Measurements from ENCODE around the gene MRAS. TPM values are rescaled to one million over a fixed set of nuclear protein-coding genes. Genes with fewer than 3 reads are reported as not detected.

Gene MRAS
- total and polyA plus RNA-seq, 2 of the 8 experiments (the other 6 are each of a cell fraction or from before 2014, with no cell fraction given): 10.6 to 16.2 TPM

DNA sequence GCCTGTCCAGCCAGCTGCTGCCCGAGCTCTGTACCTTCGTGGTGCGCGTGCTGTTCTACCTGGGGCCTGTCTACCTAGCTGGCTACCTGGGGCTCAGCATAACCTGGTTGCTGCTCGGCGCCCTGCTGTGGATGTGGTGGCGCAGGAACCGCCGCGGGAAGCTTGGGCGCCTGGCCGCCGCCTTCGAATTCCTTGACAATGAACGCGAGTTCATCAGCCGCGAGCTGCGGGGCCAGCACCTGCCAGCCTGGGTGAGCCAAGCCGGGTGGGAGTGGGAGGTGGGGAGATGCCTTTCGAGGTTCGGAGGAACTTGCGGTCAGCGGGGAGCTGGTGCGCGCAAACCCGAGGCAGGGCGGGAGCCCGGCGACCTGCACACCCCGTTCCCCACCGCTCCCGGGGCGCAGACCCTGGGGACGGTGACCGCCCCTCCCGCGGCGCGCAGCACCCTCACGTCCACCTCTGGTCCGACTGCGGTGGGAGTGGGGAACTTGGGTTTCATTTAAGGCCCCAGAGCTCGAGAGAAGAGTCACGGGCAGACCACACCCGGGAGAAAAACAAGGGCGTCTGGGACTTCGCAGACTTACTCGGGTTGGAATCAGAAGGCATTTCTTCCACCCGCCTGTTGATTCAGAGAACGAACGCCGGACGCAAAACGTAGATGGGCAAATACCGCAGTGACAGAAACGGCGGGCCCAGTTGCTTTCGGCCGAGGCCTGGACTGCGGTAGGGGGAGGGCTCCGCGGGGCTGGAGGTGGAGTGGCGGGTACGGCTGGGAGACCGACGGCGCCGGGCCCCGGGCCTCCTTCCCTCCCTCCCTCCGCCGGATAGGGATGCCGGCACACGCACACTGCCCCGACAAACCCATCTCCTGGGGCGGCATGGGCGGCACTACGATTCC, 86.7 kb downstream of the MRAS start (continued):
- TF ChIP-seq PHF8 (conservative IDR thresholded peaks at IDR 0.05; ENCODE audit: low read depth, low read length) (0 out of 2 replicates have a peak, but pooled peaks have one; percentile 6), TAF7 (optimal IDR thresholded peaks at IDR 0.05; ENCODE audit: borderline replicate concordance, low read depth, low read length) (no peak), KDM4A (IDR thresholded peaks at IDR 0.05; ENCODE audit: low read depth, low read length, severe bottlenecking) (peak; percentile 100), RAD21 (IDR thresholded peaks at IDR 0.05 in 1 of 2, conservative IDR thresholded peaks at IDR 0.05 in 1 of 2; ENCODE audit: low read depth in 2 of 2, low read length in 2 of 2) (no peak), SUZ12 (IDR thresholded peaks at IDR 0.05; ENCODE audit: low read length) (peak; percentile 87), SP4 (IDR thresholded peaks at IDR 0.05; ENCODE audit: low read length) (no peak), CREB1 (IDR thresholded peaks at IDR 0.05) (no peak), BACH1 (IDR thresholded peaks at IDR 0.05; ENCODE audit: low read length) (no peak), JUND (IDR thresholded peaks at IDR 0.05; ENCODE audit: low read length) (no peak)
- TF ChIP-seq, protein P1, sequence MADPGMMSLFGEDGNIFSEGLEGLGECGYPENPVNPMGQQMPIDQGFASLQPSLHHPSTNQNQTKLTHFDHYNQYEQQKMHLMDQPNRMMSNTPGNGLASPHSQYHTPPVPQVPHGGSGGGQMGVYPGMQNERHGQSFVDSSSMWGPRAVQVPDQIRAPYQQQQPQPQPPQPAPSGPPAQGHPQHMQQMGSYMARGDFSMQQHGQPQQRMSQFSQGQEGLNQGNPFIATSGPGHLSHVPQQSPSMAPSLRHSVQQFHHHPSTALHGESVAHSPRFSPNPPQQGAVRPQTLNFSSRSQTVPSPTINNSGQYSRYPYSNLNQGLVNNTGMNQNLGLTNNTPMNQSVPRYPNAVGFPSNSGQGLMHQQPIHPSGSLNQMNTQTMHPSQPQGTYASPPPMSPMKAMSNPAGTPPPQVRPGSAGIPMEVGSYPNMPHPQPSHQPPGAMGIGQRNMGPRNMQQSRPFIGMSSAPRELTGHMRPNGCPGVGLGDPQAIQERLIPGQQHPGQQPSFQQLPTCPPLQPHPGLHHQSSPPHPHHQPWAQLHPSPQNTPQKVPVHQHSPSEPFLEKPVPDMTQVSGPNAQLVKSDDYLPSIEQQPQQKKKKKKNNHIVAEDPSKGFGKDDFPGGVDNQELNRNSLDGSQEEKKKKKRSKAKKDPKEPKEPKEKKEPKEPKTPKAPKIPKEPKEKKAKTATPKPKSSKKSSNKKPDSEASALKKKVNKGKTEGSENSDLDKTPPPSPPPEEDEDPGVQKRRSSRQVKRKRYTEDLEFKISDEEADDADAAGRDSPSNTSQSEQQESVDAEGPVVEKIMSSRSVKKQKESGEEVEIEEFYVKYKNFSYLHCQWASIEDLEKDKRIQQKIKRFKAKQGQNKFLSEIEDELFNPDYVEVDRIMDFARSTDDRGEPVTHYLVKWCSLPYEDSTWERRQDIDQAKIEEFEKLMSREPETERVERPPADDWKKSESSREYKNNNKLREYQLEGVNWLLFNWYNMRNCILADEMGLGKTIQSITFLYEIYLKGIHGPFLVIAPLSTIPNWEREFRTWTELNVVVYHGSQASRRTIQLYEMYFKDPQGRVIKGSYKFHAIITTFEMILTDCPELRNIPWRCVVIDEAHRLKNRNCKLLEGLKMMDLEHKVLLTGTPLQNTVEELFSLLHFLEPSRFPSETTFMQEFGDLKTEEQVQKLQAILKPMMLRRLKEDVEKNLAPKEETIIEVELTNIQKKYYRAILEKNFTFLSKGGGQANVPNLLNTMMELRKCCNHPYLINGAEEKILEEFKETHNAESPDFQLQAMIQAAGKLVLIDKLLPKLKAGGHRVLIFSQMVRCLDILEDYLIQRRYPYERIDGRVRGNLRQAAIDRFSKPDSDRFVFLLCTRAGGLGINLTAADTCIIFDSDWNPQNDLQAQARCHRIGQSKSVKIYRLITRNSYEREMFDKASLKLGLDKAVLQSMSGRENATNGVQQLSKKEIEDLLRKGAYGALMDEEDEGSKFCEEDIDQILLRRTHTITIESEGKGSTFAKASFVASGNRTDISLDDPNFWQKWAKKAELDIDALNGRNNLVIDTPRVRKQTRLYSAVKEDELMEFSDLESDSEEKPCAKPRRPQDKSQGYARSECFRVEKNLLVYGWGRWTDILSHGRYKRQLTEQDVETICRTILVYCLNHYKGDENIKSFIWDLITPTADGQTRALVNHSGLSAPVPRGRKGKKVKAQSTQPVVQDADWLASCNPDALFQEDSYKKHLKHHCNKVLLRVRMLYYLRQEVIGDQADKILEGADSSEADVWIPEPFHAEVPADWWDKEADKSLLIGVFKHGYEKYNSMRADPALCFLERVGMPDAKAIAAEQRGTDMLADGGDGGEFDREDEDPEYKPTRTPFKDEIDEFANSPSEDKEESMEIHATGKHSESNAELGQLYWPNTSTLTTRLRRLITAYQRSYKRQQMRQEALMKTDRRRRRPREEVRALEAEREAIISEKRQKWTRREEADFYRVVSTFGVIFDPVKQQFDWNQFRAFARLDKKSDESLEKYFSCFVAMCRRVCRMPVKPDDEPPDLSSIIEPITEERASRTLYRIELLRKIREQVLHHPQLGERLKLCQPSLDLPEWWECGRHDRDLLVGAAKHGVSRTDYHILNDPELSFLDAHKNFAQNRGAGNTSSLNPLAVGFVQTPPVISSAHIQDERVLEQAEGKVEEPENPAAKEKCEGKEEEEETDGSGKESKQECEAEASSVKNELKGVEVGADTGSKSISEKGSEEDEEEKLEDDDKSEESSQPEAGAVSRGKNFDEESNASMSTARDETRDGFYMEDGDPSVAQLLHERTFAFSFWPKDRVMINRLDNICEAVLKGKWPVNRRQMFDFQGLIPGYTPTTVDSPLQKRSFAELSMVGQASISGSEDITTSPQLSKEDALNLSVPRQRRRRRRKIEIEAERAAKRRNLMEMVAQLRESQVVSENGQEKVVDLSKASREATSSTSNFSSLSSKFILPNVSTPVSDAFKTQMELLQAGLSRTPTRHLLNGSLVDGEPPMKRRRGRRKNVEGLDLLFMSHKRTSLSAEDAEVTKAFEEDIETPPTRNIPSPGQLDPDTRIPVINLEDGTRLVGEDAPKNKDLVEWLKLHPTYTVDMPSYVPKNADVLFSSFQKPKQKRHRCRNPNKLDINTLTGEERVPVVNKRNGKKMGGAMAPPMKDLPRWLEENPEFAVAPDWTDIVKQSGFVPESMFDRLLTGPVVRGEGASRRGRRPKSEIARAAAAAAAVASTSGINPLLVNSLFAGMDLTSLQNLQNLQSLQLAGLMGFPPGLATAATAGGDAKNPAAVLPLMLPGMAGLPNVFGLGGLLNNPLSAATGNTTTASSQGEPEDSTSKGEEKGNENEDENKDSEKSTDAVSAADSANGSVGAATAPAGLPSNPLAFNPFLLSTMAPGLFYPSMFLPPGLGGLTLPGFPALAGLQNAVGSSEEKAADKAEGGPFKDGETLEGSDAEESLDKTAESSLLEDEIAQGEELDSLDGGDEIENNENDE (IDR thresholded peaks at IDR 0.05; ENCODE audit: insufficient replicate concordance, low read length): no peak
